Heart left ventricle (tissue), 13 donors: ENCODE data around the gene POLR3GL.

Source experiments
- CTCF ChIP-seq, 12 donors: fragments of 200-600 bp; sonication (generic) in 4 of 12; IDR thresholded peaks; one replicate each; pipeline versions ENCODE4 v1.5.0 to v1.8.0; 2018 to 2022; ENCODE audit warnings: antibody characterized with exemption in 12 of 12, mild to moderate bottlenecking in 5 of 12
- POLR2A ChIP-seq, 2 donors: fragments of 450-650 bp; IDR thresholded peaks; one replicate each; pipeline ENCODE4 v1.6.1; 2017; ENCODE audit warnings: antibody characterized with exemption in 2 of 2, mild to moderate bottlenecking in 2 of 2, moderate library complexity in 2 of 2
- donor health status: ischemic (EF 13 %, LVEDD 7.1; RV severe dilation, severe dysfunction).
- donor health status: DM: no; HTN: yes; CAD: no.
- donor health status: DM: no; HTN: no; CAD: no.
- donor health status: ischemic (EF 25% LVEDD 6.9; RV normal size, moderate dysfunction).
- donor health status: ischemic (EF 25% LVEDD 5.7; RV mildly dilated, moderate dysfunction).
- donor health status: ischemic (EF 35%, LVEDD 5.7; RV mildly dilated, moderate dysfunction).
- donor health status: nonischemic (EF 11% LVEDD 7.7; RV severe dilation, severe dysfunction).
- donor health status: DM: yes; HTN: yes; CAD: no.
- donor health status: PGD.
- donor health status: ischemic (EF 29% LVEDD 5.4; RV normal size, mild dysfunction).
- donor health status: nonischemic (EF 23%, LVEDD 6.1; RV moderate dilation, normal function).

- TF ChIP-seq CTCF (IDR thresholded peaks at IDR 0.05) (peak; percentile 74 to 92 (median 89)), POLR2A (IDR thresholded peaks at IDR 0.05) (peak in 1 of 2 donors; percentile 37)
These were observed 13.3 kb downstream of the POLR3GL start for GRCh38 chr1:145977486-145978470.
